B cell (primary cell): ENCODE measurements around the gene CHD1L. TPM values are rescaled to one million over a fixed set of nuclear protein-coding genes. Genes with fewer than 3 reads are reported as not detected.

Source experiments
- ATAC-seq: fragments of 200-7000 bp; cut with Tn5 transposase; one replicate; pipeline ENCODE4 v1.10.0; 2021; ENCODE audit warnings: low read depth, mild to moderate bottlenecking, moderate number of reproducible peaks, moderate library complexity
- CTCF ChIA-PET: fragments of 350-600 bp; sonication (Branson Sonifier 250); formaldehyde crosslinking; loops from one replicate; lab custom pipeline; 2021; ENCODE audit warnings: antibody characterized with exemption, inconsistent platforms; lab: Charles Lee
- POLR2A ChIA-PET: fragments of 350-600 bp; sonication (Branson Sonifier 250); formaldehyde crosslinking; loops from one replicate; lab custom pipeline; 2021; ENCODE audit warnings: antibody characterized with exemption; lab: Charles Lee
- DNase-seq: peaks from one replicate; pipeline ENCODE4 v3.0.0; 2013
- H2AFZ ChIP-seq: 2 replicates; pipeline ENCODE4 v1.6.1; 2012; ENCODE audit warnings: mild to moderate bottlenecking, low read depth, low read length; ENCODE audit not compliant: insufficient read depth, poor library complexity, severe bottlenecking
- H3K27ac ChIP-seq, 2 donors: 1 replicate in 1 of 2; 2 replicates in 1 of 2; pipeline ENCODE4 v1.5.1; 2012 to 2013; ENCODE audit warnings: low read length in 2 of 2, mild to moderate bottlenecking in 2 of 2, moderate library complexity in 1 of 2
- H3K27me3 ChIP-seq, 4 experiments: fragments of 200-600 bp in 1 of 4; sonication (generic) in 1 of 4; replicated peaks in 1 of 4; 1 replicate in 2 of 4; 2 replicates in 2 of 4; pipeline versions ENCODE4 v1.6.1 to v1.7.0; 2013 to 2016; ENCODE audit warnings: low read length in 3 of 4, mild to moderate bottlenecking in 2 of 4, mixed read lengths in 1 of 4, moderate library complexity in 1 of 4; ENCODE audit not compliant: insufficient read depth in 4 of 4, control insufficient read depth in 3 of 4; ENCODE audit errors: control extremely low read depth in 1 of 4
- H3K36me3 ChIP-seq, 2 experiments: replicated peaks in 1 of 2; 1 replicate in 1 of 2; 2 replicates in 1 of 2; pipeline versions ENCODE4 v1.6.1 to v1.7.1; 2013; ENCODE audit warnings: low read length in 1 of 2; ENCODE audit not compliant: insufficient read depth in 2 of 2, control insufficient read depth in 1 of 2; ENCODE audit errors: control extremely low read depth in 1 of 2, extremely low read depth in 1 of 2
- H3K4me1 ChIP-seq, 2 donors: fragments of 200-600 bp in 1 of 2; sonication (generic) in 1 of 2; 1 replicate in 1 of 2; 2 replicates in 1 of 2; pipeline versions ENCODE4 v1.5.1 to v1.6.1; 2013 to 2017; ENCODE audit warnings: low read length in 2 of 2; ENCODE audit not compliant: control insufficient read depth in 2 of 2, insufficient read depth in 2 of 2
- H3K4me2 ChIP-seq: replicated peaks from 2 replicates; pipeline ENCODE3; 2012; ENCODE audit warnings: mild to moderate bottlenecking, low read depth, low read length; ENCODE audit not compliant: poor library complexity, severe bottlenecking
- H3K4me3 ChIP-seq, 5 experiments: fragments of 200-600 bp in 1 of 5; sonication (generic) in 1 of 5; 1 replicate in 3 of 5; 2 replicates in 2 of 5; pipeline versions ENCODE4 v1.5.1 to v1.7.0; 2011 to 2016; ENCODE audit warnings: low read length in 4 of 5, mild to moderate bottlenecking in 4 of 5, low read depth in 2 of 5, control low read depth in 1 of 5, moderate library complexity in 1 of 5; ENCODE audit not compliant: insufficient read depth in 1 of 5; ENCODE audit errors: control extremely low read depth in 1 of 5, extremely low read depth in 1 of 5
- H3K79me2 ChIP-seq: fragments of 200-600 bp; sonication (generic); one replicate; pipeline ENCODE4 v1.6.0; 2016; ENCODE audit warnings: low read length; ENCODE audit not compliant: control insufficient read depth, insufficient read depth
- H3K9ac ChIP-seq: fragments of 200-600 bp; sonication (generic); 2 replicates; pipeline ENCODE4 v1.6.1; 2017; ENCODE audit warnings: mild to moderate bottlenecking, low read length, moderate library complexity
- H3K9me3 ChIP-seq, 3 donors: one replicate each; pipeline versions ENCODE4 v1.6.1 to v1.7.1; 2013; ENCODE audit warnings: low read length in 2 of 3; ENCODE audit not compliant: control insufficient read depth in 2 of 3, insufficient read depth in 1 of 3; ENCODE audit errors: control extremely low read depth in 1 of 3
- H4K20me1 ChIP-seq: 2 replicates; pipeline ENCODE4 v1.6.0; 2012; ENCODE audit warnings: mild to moderate bottlenecking, low read length; ENCODE audit not compliant: insufficient read depth, control insufficient read depth, poor library complexity, severe bottlenecking
- H3K27ac Mint-ChIP-seq: one replicate; pipeline ENCODE4 v1.8.0; 2021; ENCODE audit warnings: mixed read lengths
- H3K27me3 Mint-ChIP-seq: one replicate; pipeline ENCODE4 v1.8.0; 2021; ENCODE audit warnings: mixed read lengths
- H3K4me1 Mint-ChIP-seq: one replicate; pipeline ENCODE4 v1.8.0; 2021; ENCODE audit warnings: mixed read lengths
- H3K4me3 Mint-ChIP-seq: one replicate; pipeline ENCODE4 v1.8.0; 2021; ENCODE audit warnings: mixed read lengths
- H3K9me3 Mint-ChIP-seq: one replicate; pipeline ENCODE4 v1.8.0; 2022; ENCODE audit warnings: mixed read lengths; ENCODE audit not compliant: insufficient read depth
- CTCF ChIP-seq: fragments of 200-600 bp; IDR thresholded peaks from one replicate; pipeline ENCODE4 v1.8.0; 2022; ENCODE audit warnings: antibody characterized with exemption, mild to moderate bottlenecking
- EZH2 ChIP-seq: IDR thresholded peaks from 2 replicates; pipeline ENCODE4 v1.6.1; 2012; ENCODE audit warnings: borderline replicate concordance, low read depth, mild to moderate bottlenecking, moderate library complexity, low read length; ENCODE audit not compliant: insufficient read depth, poor library complexity, severe bottlenecking
- WGBS: methylation state at CpG from one replicate; pipeline ENCODE4 v1.1.5; 2013; ENCODE audit warnings: missing lambda C conversion rate; ENCODE audit not compliant: insufficient coverage; 5-methylcytosine and 5-hydroxymethylcytosine counted together
- intact Hi-C: fragments of 100-400 bp; cut with micrococcal nuclease; formaldehyde crosslinking; loops from one replicate; pipeline ENCODE4 v1.10.0; 2022
- polyA plus RNA-seq: library from polyadenylated mRNA; depleted of rRNA; stranded (reverse); fragments of >200 nt; gene quantifications from 2 replicates; pipeline ENCODE4 v1.2.3, GENCODE V29; 2012
- total RNA-seq, 2 donors: library from RNA; stranded (reverse); fragments of 120-200 nt in 1 of 2; gene quantifications; 1 replicate in 1 of 2; 2 replicates in 1 of 2; pipeline versions ENCODE4 v1.2.3 to v1.2.4, GENCODE V29; 2013 to 2022

Gene CHD1L
- total and polyA plus RNA-seq, 2 donors (not counting 1 experiment from before 2014, with no cell fraction given) = 32.4 to 54.6 TPM

GRCh38 chr1:147273409-147274336, 31.2 kb downstream of the CHD1L start:
- Histone ChIP-seq H3K4me2 (no peak overlapping the region), H3K36me3 (peaks cover 19 to 63% of the 10 kb centered on the region in 2 experiments), H3K9me3 (no peaks in the 10 kb centered on the region), H3K4me3 (no peak overlapping the region), H3K27me3 (no peaks in the 10 kb centered on the region), H3K27ac (no peak overlapping the region), H3K79me2 (no peaks in the 10 kb centered on the region), H4K20me1 (no peaks in the 10 kb centered on the region), H3K4me1 (no peaks in the 10 kb centered on the region), H2AFZ (no peak overlapping the region), H3K9ac (no peak overlapping the region)
- ATAC-seq (no peak), DNase-seq (peak; percentile 59)
- TF ChIP-seq CTCF (peak; percentile 78), EZH2 (no peak)
- ChIA-PET CTCF (interaction anchor here (0.7 to 3.4 kb wide), 15 partner anchors 8 to 622 kb away, joined by 3 to 37 read pairs (median 3); partner anchors contain the start of gene CHD1L), POLR2A (no interaction called here)
- H3K27ac Mint-ChIP-seq = no peak overlapping the region
- H3K27me3 Mint-ChIP-seq = no peaks in the 10 kb centered on the region
- no peak overlapping the region for H3K4me3 Mint-ChIP-seq
- WGBS = no CpG with 5 or more reads among the region's 6 CpGs
- intact Hi-C loops = loop anchor here (2.0 kb wide), 1 partner anchor 367 kb away; no protein-coding TSS in a partner anchor
- no peaks in the 10 kb centered on the region for H3K9me3 Mint-ChIP-seq
- H3K4me1 Mint-ChIP-seq = no peaks in the 10 kb centered on the region

GRCh38 chr1:147281950-147282349, 39.5 kb downstream of the CHD1L start:
- Histone ChIP-seq H3K36me3 (peaks cover 4 to 89% of the 10 kb centered on the region in 2 experiments), H3K27ac (no peak overlapping the region), H3K9ac (no peak overlapping the region), H3K9me3 (no peaks in the 10 kb centered on the region), H3K79me2 (no peaks in the 10 kb centered on the region), H3K4me3 (no peak overlapping the region), H3K4me1 (no peaks in the 10 kb centered on the region), H2AFZ (no peak overlapping the region), H4K20me1 (no peaks in the 10 kb centered on the region), H3K4me2 (no peak overlapping the region), H3K27me3 (no peaks in the 10 kb centered on the region)
- ATAC-seq (no peak), DNase-seq (no peak)
- TF ChIP-seq EZH2 (no peak), CTCF (no peak)
- no peak overlapping the region for H3K4me3 Mint-ChIP-seq
- CTCF ChIA-PET = interaction anchor here (1.0 to 1.2 kb wide), 4 partner anchors 8 to 113 kb away, joined by 3 to 4 read pairs (median 3); no protein-coding TSS in a partner anchor
- 89% methylated on average over 1 of the region's 5 CpGs for WGBS
- H3K4me1 Mint-ChIP-seq = no peaks in the 10 kb centered on the region
- H3K9me3 Mint-ChIP-seq = no peaks in the 10 kb centered on the region
- H3K27me3 Mint-ChIP-seq = no peaks in the 10 kb centered on the region
- no peak overlapping the region for H3K27ac Mint-ChIP-seq
- intact Hi-C loops = no loop called here
- POLR2A ChIA-PET = no interaction called here
